IPS-NIHi11 (cell line): ENCODE data around the gene MARVELD2.

Experiments
- DNase-seq: peaks from one replicate; pipeline ENCODE4 v3.0.0; 2012; ENCODE audit warnings: mixed read lengths, low spot score

The MARVELD2 gene

GRCh38 chr5:69492923-69493395 lies 78.0 kb downstream of the MARVELD2 start:
- DNase-seq = peak; percentile 59

DNA sequence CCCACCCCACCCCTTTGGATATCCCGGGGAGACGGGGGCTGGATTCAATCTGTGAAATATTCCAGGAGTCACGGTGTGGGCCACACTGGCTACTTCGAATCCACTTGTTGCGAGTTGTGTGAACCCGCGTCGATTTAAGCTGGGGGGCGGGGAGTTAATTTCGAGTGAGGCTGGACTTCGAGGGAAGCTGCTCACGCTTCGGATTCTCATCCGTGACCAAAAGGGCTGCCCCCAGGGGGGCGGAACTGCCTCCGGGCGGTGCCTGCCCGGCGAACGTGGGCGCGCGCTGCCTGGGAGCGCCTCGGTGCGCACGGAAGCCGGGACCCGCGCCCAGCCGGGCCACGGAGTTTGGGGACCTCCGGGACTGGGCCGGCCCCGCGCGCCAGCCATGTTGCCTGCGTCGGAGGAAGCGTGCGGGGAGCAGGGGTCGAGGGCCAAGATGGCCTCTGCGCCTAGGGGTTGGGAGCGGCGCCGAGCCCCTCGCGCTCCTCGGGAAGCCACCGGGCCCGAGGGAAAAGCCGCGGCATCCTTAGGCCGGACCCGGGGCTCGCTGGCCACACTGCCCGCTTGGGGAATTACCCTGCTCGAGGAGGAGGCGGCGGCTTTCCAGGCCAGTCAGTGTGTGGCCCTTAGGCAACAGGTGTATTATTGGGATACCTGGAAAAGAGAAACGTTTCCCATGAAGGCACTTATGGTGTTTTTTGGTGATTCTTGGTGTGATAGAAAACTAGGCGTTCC lies 78.6 kb downstream of the MARVELD2 start:
- peak; percentile 62 for DNase-seq
